K562 (cell line): ENCODE data around the gene LIG3. TPM values are rescaled to one million over a fixed set of nuclear protein-coding genes. Genes with fewer than 3 reads are reported as not detected.

Experiments used
- ARNT ChIP-seq, 2 experiments: fragments of 450-650 bp; IDR thresholded peaks; 2 replicates each; pipeline ENCODE4 v1.6.1; 2016; ENCODE audit warnings: mild to moderate bottlenecking in 1 of 2
- BRCA1 ChIP-seq, 2 experiments: fragments of 450-650 bp in 1 of 2; sonication (generic) in 1 of 2; formaldehyde crosslinking in 1 of 2; IDR thresholded peaks; 2 replicates each; pipeline versions ENCODE4 v1.5.0 to v1.6.1; 2017 to 2020; ENCODE audit warnings: mild to moderate bottlenecking in 1 of 2, missing genetic modification reagents in 1 of 2
- CBFA2T3 ChIP-seq: fragments of 450-650 bp; IDR thresholded peaks from 2 replicates; pipeline ENCODE4 v1.6.1; 2017
- CEBPB ChIP-seq: fragments of 450-650 bp; IDR thresholded peaks from 2 replicates; pipeline ENCODE4 v1.6.1; 2016; ENCODE audit warnings: missing genetic modification characterization, missing compliant biosample characterization
- CHD4 ChIP-seq: fragments of 200-600 bp; sonication (generic); IDR thresholded peaks from 3 replicates; pipeline ENCODE4 v1.6.1; 2012; ENCODE audit warnings: low read depth, mild to moderate bottlenecking, mixed read lengths, low read length, inconsistent platforms; ENCODE audit not compliant: insufficient read depth, insufficient replicate concordance, poor library complexity, severe bottlenecking
- DACH1 ChIP-seq: fragments of 450-650 bp; IDR thresholded peaks from 2 replicates; pipeline ENCODE4 v1.6.1; 2018; ENCODE audit not compliant: partially characterized antibody
- DPF2 ChIP-seq: fragments of 450-650 bp; IDR thresholded peaks from 2 replicates; pipeline ENCODE4 v1.6.1; 2016
- FOSL1 ChIP-seq: fragments of 200-800 bp; sonication (Bioruptor generic); conservative IDR thresholded peaks from 2 replicates; pipeline ENCODE4 v1.6.1; 2016; ENCODE audit warnings: missing genetic modification characterization, missing compliant biosample characterization
- FOXA1 ChIP-seq: fragments of 450-650 bp; IDR thresholded peaks from 2 replicates; pipeline ENCODE4 v1.6.1; 2016; ENCODE audit warnings: mild to moderate bottlenecking, borderline replicate concordance
- MEF2D ChIP-seq: conservative IDR thresholded peaks from 2 replicates; pipeline ENCODE4 v1.6.1; 2016; ENCODE audit warnings: low read depth, missing genetic modification characterization, missing compliant biosample characterization
- MEIS2 ChIP-seq: fragments of 450-650 bp; IDR thresholded peaks from 2 replicates; pipeline ENCODE4 v1.6.1; 2014; ENCODE audit warnings: mild to moderate bottlenecking; ENCODE audit not compliant: partially characterized antibody
- NFIC ChIP-seq: fragments of 450-650 bp; IDR thresholded peaks from 2 replicates; pipeline ENCODE4 v1.6.1; 2017; ENCODE audit warnings: mild to moderate bottlenecking, inconsistent platforms
- PHF20 ChIP-seq: fragments of 450-650 bp; IDR thresholded peaks from 2 replicates; pipeline ENCODE4 v1.6.1; 2018; ENCODE audit not compliant: partially characterized antibody
- PHF21A ChIP-seq: fragments of 450-650 bp; IDR thresholded peaks from 2 replicates; pipeline ENCODE4 v1.6.1; 2017; ENCODE audit warnings: low read depth, borderline replicate concordance
- RCOR1 ChIP-seq, 2 experiments: IDR thresholded peaks; 2 replicates each; pipeline ENCODE4 v1.6.1; 2012; ENCODE audit warnings: low read depth in 2 of 2, low read length in 2 of 2, borderline replicate concordance in 1 of 2, improper control_type of control experiment in 1 of 2
- SIN3A ChIP-seq, 2 experiments: fragments of 150-350 bp in 1 of 2; IDR thresholded peaks; 2 replicates each; pipeline ENCODE4 v1.6.1; 2011 to 2016; ENCODE audit warnings: borderline replicate concordance in 2 of 2, low read depth in 2 of 2, low read length in 2 of 2, mild to moderate bottlenecking in 2 of 2, moderate library complexity in 2 of 2; ENCODE audit not compliant: control insufficient read depth in 1 of 2
- SMARCA4 ChIP-seq: fragments of 450-650 bp; IDR thresholded peaks from 2 replicates; pipeline ENCODE4 v1.6.1; 2016
- TAF9B ChIP-seq: fragments of 450-650 bp; IDR thresholded peaks from 2 replicates; pipeline ENCODE4 v1.6.1; 2018; ENCODE audit warnings: mild to moderate bottlenecking; ENCODE audit not compliant: partially characterized antibody
- TCFL5 ChIP-seq: fragments of 250-450 bp; sonication (Bioruptor Pico); conservative IDR thresholded peaks from 2 replicates; pipeline ENCODE4 v1.6.1; 2021; ENCODE audit warnings: mild to moderate bottlenecking, moderate library complexity, matching md5 sums
- YBX1 ChIP-seq: fragments of 450-650 bp; IDR thresholded peaks from 2 replicates; pipeline ENCODE4 v1.7.1; 2016; ENCODE audit warnings: mild to moderate bottlenecking
- ZNF124 ChIP-seq: sonication (generic); formaldehyde crosslinking; IDR thresholded peaks from 2 replicates; pipeline ENCODE4 v1.8.1; 2022; ENCODE audit warnings: missing genetic modification reagents
- ZNF384 ChIP-seq: IDR thresholded peaks from 2 replicates; pipeline ENCODE4 v1.6.1; 2012; ENCODE audit warnings: low read depth, low read length, improper control_type of control experiment
- ZZZ3 ChIP-seq: fragments of 450-650 bp; IDR thresholded peaks from 2 replicates; pipeline ENCODE4 v1.6.1; 2016; ENCODE audit warnings: antibody characterized with exemption, mild to moderate bottlenecking, moderate library complexity
- polyA plus RNA-seq, 8 experiments: library from polyadenylated mRNA; depleted of rRNA in 4 of 8; stranded (reverse) in 5 of 8; unstranded in 3 of 8; fragments of >200 nt; fragmentation: Nextera tagmentation in 2 of 8; fragmentation: Illumina TruSeq in 1 of 8; extraction: Ambion mirVana in 2 of 8; extraction: Trizol in 1 of 8; gene quantifications; 2 replicates each; pipeline versions ENCODE4 v1.2.1 to v1.2.3, GENCODE V29; 2011 to 2014; ENCODE audit warnings: inconsistent platforms in 1 of 8, missing spikeins in 1 of 8
- total RNA-seq, 7 experiments: library from RNA; depleted of rRNA in 6 of 7; stranded (reverse); fragments of >200 nt in 6 of 7; fragmentation: Illumina TruSeq in 2 of 7; extraction: Trizol in 2 of 7; gene quantifications; 2 replicates each; pipeline versions ENCODE4 v1.2.1 to v1.2.3, GENCODE V29; 2011 to 2021; ENCODE audit warnings: low replicate concordance in 1 of 7
- TF ChIP-seq, protein P1 (sequence below), 2 experiments: fragments of 450-650 bp in 1 of 2; sonication (generic) in 1 of 2; formaldehyde crosslinking; conservative IDR thresholded peaks; 2 replicates each; pipeline versions ENCODE4 v1.4.0 to v1.8.1; 2020 to 2022; ENCODE audit warnings: mild to moderate bottlenecking in 1 of 2, missing genetic modification reagents in 1 of 2
- TF ChIP-seq, protein P2 (sequence below), 2 experiments: fragments of 450-650 bp; conservative IDR thresholded peaks; 2 replicates each; pipeline ENCODE4 v1.6.1; 2017; ENCODE audit warnings: mild to moderate bottlenecking in 2 of 2, moderate library complexity in 2 of 2
- TF ChIP-seq, protein P3 (sequence below): sonication (generic); IDR thresholded peaks from 2 replicates; pipeline ENCODE4 v1.6.1; 2016
- TF ChIP-seq, protein P4 (sequence below): sonication (generic); formaldehyde crosslinking; IDR thresholded peaks from 2 replicates; pipeline ENCODE4 v1.8.0; 2023; ENCODE audit warnings: mild to moderate bottlenecking, missing genetic modification reagents

The LIG3 gene
- total and polyA plus RNA-seq, 9 of the 15 experiments (the other 6 are each of a cell fraction or from before 2014, with no cell fraction given): 7.6 to 75.0 (median 43.0) TPM

DNA sequence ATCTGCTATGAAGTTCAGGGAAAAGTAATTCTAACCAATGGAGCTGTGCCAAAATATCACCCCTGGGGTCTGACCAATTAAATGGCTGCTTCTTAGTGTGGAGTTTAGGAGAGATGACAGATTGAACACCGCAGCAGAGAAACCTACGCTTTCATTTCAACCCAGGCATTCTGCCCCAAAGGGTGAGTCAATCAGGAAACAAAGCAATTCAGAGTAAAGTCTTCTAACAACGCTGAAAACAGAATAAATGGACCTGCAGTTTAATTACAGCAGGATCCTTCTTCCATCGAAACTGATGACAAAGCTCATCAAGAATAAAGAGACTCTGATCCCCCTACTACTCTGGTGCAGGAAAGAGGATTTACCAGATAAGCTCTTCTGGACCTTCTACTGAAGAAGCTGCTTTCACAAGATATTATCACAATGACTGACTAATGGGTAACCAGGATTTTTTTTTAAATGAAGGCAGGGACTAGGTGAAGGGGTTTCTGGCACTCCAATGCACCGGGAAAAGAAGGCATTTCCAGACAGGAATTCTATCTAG lies 66.5 kb downstream of the LIG3 start (continued):
- TF ChIP-seq TCFL5 (no peak), MEF2D (tag) (no peak), ZZZ3 (no peak), CBFA2T3 (no peak), BRCA1 (IDR thresholded peaks at IDR 0.05) (no peak), BRCA1 (CRISPR knock-in tag; IDR thresholded peaks at IDR 0.05) (no peak), YBX1 (no peak), SMARCA4 (peak; percentile 29; the same call in 1 of the 2 replicates), ZNF384 (peak; percentile 53; the same call in 1 of the 2 replicates), PHF21A (no peak), FOSL1 (tag) (peak; percentile 40; the same call in 1 of the 2 replicates), PHF20 (no peak), TAF9B (no peak), DPF2 (peak; percentile 64), DACH1 (no peak), SIN3A (IDR thresholded peaks at IDR 0.05; ENCODE audit: borderline replicate concordance in 2 of 2, control insufficient read depth in 1 of 2, low read depth in 2 of 2, low read length in 2 of 2) (no peak), CHD4 (no peak), RCOR1 (IDR thresholded peaks at IDR 0.05; ENCODE audit: borderline replicate concordance in 1 of 2, low read depth in 2 of 2, low read length in 2 of 2) (0 out of 4 replicates have a peak, but pooled peaks of 1 of the 2 experiments have one; percentile 42), CEBPB (no peak), ZNF124 (CRISPR knock-in tag) (no peak), ARNT (IDR thresholded peaks at IDR 0.05) (peak in 1 of 2 experiments; percentile 37; a peak in 1 of 4 replicates), FOXA1 (no peak), NFIC (peak; percentile 33; the same call in 1 of the 2 replicates), MEIS2 (peak; percentile 79)
- TF ChIP-seq, protein P1, sequence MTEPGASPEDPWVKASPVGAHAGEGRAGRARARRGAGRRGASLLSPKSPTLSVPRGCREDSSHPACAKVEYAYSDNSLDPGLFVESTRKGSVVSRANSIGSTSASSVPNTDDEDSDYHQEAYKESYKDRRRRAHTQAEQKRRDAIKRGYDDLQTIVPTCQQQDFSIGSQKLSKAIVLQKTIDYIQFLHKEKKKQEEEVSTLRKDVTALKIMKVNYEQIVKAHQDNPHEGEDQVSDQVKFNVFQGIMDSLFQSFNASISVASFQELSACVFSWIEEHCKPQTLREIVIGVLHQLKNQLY (CRISPR knock-in tag; conservative IDR thresholded peaks at IDR 0.05): no peak
- TF ChIP-seq, protein P2, sequence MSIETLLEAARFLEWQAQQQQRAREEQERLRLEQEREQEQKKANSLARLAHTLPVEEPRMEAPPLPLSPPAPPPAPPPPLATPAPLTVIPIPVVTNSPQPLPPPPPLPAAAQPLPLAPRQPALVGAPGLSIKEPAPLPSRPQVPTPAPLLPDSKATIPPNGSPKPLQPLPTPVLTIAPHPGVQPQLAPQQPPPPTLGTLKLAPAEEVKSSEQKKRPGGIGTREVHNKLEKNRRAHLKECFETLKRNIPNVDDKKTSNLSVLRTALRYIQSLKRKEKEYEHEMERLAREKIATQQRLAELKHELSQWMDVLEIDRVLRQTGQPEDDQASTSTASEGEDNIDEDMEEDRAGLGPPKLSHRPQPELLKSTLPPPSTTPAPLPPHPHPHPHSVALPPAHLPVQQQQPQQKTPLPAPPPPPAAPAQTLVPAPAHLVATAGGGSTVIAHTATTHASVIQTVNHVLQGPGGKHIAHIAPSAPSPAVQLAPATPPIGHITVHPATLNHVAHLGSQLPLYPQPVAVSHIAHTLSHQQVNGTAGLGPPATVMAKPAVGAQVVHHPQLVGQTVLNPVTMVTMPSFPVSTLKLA (conservative IDR thresholded peaks at IDR 0.05): no peak
- TF ChIP-seq, protein P3, sequence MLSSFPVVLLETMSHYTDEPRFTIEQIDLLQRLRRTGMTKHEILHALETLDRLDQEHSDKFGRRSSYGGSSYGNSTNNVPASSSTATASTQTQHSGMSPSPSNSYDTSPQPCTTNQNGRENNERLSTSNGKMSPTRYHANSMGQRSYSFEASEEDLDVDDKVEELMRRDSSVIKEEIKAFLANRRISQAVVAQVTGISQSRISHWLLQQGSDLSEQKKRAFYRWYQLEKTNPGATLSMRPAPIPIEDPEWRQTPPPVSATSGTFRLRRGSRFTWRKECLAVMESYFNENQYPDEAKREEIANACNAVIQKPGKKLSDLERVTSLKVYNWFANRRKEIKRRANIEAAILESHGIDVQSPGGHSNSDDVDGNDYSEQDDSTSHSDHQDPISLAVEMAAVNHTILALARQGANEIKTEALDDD: peak; percentile 86
- TF ChIP-seq, protein P4, sequence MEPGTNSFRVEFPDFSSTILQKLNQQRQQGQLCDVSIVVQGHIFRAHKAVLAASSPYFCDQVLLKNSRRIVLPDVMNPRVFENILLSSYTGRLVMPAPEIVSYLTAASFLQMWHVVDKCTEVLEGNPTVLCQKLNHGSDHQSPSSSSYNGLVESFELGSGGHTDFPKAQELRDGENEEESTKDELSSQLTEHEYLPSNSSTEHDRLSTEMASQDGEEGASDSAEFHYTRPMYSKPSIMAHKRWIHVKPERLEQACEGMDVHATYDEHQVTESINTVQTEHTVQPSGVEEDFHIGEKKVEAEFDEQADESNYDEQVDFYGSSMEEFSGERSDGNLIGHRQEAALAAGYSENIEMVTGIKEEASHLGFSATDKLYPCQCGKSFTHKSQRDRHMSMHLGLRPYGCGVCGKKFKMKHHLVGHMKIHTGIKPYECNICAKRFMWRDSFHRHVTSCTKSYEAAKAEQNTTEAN (CRISPR knock-in tag): no peak
